Endodermal cell (in vitro differentiated cells): ENCODE measurements around the gene MACROD1. TPM values are rescaled to one million over a fixed set of nuclear protein-coding genes. Genes with fewer than 3 reads are reported as not detected.

Experiments
- DNase-seq: peaks from one replicate; pipeline ENCODE4 v3.0.0-alpha.2; 2017
- H3K27ac ChIP-seq: 2 replicates; pipeline ENCODE4 v1.5.1; 2013; ENCODE audit warnings: mild to moderate bottlenecking, low read depth, low read length, moderate library complexity
- H3K27me3 ChIP-seq: 2 replicates; pipeline ENCODE4 v1.6.1; 2013; ENCODE audit warnings: mild to moderate bottlenecking, low read length, moderate library complexity; ENCODE audit not compliant: insufficient read depth, control insufficient read depth, poor library complexity, severe bottlenecking
- H3K36me3 ChIP-seq: 2 replicates; pipeline ENCODE4 v1.7.0; 2013; ENCODE audit warnings: mild to moderate bottlenecking, low read length, moderate library complexity; ENCODE audit not compliant: control insufficient read depth, insufficient read depth
- H3K4me1 ChIP-seq: one replicate; pipeline ENCODE4 v1.7.0; 2013; ENCODE audit warnings: low read length; ENCODE audit not compliant: control insufficient read depth, insufficient read depth
- H3K4me3 ChIP-seq: 2 replicates; pipeline ENCODE4 v1.5.1; 2013; ENCODE audit warnings: mild to moderate bottlenecking, low read length, moderate library complexity
- H3K9ac ChIP-seq: 2 replicates; pipeline ENCODE4 v1.6.1; 2013; ENCODE audit warnings: mild to moderate bottlenecking, low read length, moderate library complexity; ENCODE audit not compliant: poor library complexity, severe bottlenecking; ENCODE audit errors: extremely low read depth
- H3K9me3 ChIP-seq: 2 replicates; pipeline ENCODE4 v1.6.1; 2013; ENCODE audit warnings: mild to moderate bottlenecking, low read length, moderate library complexity; ENCODE audit not compliant: control insufficient read depth
- H3K27ac Mint-ChIP-seq: 2 replicates; pipeline ENCODE4 v1.8.0; 2020; ENCODE audit warnings: mixed read lengths
- H3K27me3 Mint-ChIP-seq: 2 replicates; pipeline ENCODE4 v1.8.0; 2021; ENCODE audit warnings: mild to moderate bottlenecking, mixed read lengths; ENCODE audit not compliant: insufficient read depth
- H3K36me3 Mint-ChIP-seq: 2 replicates; pipeline ENCODE4 v1.8.0; 2020; ENCODE audit warnings: low read depth, mixed read lengths
- H3K4me1 Mint-ChIP-seq: 2 replicates; pipeline ENCODE4 v1.8.0; 2020; ENCODE audit warnings: mixed read lengths
- H3K4me3 Mint-ChIP-seq: 2 replicates; pipeline ENCODE4 v1.8.0; 2020; ENCODE audit warnings: mild to moderate bottlenecking, moderate library complexity, mixed read lengths
- H3K9me3 Mint-ChIP-seq: 2 replicates; pipeline ENCODE4 v1.8.0; 2020; ENCODE audit warnings: mild to moderate bottlenecking, mixed read lengths
- WGBS, 2 experiments: methylation state at CpG; one replicate each; pipeline versions ENCODE4 v1.1.5 to v1.1.7; 2013; ENCODE audit warnings: missing lambda C conversion rate in 2 of 2, mixed read lengths in 1 of 2; ENCODE audit not compliant: insufficient coverage in 1 of 2, insufficient read length in 1 of 2; 5-methylcytosine and 5-hydroxymethylcytosine counted together
- total RNA-seq, 2 donors: library from RNA; stranded (reverse); fragmentation: NEBNext Ultra II Directional in 1 of 2; extraction: Animal tissue kit (Norgen Biotek cat#: 25700) in 1 of 2; gene quantifications; 2 replicates in 1 of 2; 3 replicates in 1 of 2; pipeline ENCODE4 v1.2.1, GENCODE V29; 2021
- TF ChIP-seq, protein P1 (sequence below): fragments of 200-600 bp; sonication (generic); conservative IDR thresholded peaks from 2 replicates; pipeline ENCODE4 v1.5.0; 2021; ENCODE audit warnings: antibody characterized with exemption, mild to moderate bottlenecking

MACROD1 gene
- total RNA-seq, 2 donors from 2014 or later, result 23.0 to 41.9 TPM

DNA sequence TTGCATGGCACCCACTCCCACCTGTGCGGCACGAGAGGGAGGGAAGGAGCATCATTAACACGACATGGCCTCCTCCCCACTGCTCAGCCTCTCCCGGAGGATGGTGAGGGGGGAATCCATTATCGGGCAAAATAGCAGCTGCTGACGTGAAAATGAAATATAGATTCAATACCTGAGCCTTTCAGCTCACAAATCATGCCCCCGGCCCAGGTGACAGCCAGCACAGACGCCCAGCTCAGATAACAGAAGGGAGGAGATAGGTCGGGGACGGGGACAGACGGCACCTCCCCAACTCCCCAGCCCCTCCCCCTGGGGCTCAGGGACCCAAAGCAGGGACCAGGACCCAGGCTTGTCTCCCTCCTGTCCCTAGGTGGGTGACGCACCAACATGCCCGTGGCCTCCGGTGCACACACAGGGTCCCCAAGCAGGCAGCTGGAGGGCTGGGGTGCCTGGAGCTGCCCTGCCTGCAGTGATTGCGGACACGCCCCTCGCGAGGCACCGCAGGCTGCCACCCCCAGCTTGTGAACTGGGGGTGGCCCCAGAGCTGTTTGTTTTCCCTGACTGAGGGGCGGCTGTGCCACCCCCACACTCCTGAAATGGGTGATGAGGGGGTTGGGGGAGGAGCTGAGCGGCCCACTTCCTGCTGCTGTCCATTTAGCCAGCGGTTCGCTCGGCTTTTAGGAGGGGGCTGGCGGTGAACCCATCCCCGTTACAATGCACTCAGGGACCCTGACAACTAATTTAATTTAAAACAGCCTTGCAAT lies 98.5 kb downstream of the MACROD1 start:
- DNase-seq, result no peak
- Histone ChIP-seq H3K4me3 (no peak overlapping the region), H3K27me3 (peaks cover 6% of the 10 kb centered on the region), H3K9ac (no peak overlapping the region), H3K27ac (no peak overlapping the region), H3K36me3 (no peaks in the 10 kb centered on the region), H3K9me3 (no peaks in the 10 kb centered on the region), H3K4me1 (peaks cover 4% of the 10 kb centered on the region)
- Mint-ChIP-seq H3K36me3 (no peaks in the 10 kb centered on the region), H3K9me3 (no peaks in the 10 kb centered on the region), H3K4me1 (peaks cover 8% of the 10 kb centered on the region), H3K27ac (no peak overlapping the region), H3K4me3 (no peak overlapping the region), H3K27me3 (peaks cover 28% of the 10 kb centered on the region)
- 73% methylated on average over 16 to 26 of the region's 26 CpGs for WGBS, 2 experiments
- TF ChIP-seq, protein P1, sequence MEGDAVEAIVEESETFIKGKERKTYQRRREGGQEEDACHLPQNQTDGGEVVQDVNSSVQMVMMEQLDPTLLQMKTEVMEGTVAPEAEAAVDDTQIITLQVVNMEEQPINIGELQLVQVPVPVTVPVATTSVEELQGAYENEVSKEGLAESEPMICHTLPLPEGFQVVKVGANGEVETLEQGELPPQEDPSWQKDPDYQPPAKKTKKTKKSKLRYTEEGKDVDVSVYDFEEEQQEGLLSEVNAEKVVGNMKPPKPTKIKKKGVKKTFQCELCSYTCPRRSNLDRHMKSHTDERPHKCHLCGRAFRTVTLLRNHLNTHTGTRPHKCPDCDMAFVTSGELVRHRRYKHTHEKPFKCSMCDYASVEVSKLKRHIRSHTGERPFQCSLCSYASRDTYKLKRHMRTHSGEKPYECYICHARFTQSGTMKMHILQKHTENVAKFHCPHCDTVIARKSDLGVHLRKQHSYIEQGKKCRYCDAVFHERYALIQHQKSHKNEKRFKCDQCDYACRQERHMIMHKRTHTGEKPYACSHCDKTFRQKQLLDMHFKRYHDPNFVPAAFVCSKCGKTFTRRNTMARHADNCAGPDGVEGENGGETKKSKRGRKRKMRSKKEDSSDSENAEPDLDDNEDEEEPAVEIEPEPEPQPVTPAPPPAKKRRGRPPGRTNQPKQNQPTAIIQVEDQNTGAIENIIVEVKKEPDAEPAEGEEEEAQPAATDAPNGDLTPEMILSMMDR, result no peak

GRCh38 chr11:64065712-64066111 lies 100.2 kb downstream of the MACROD1 start:
- peaks cover 4% of the 10 kb centered on the region for H3K4me1 ChIP-seq
- no peak overlapping the region for H3K9ac ChIP-seq
- Mint-ChIP-seq H3K27ac (no peak overlapping the region), H3K9me3 (no peaks in the 10 kb centered on the region), H3K36me3 (no peaks in the 10 kb centered on the region), H3K27me3 (peaks cover 41% of the 10 kb centered on the region), H3K4me1 (peaks cover 10% of the 10 kb centered on the region), H3K4me3 (no peak overlapping the region)
- no peaks in the 10 kb centered on the region for H3K9me3 ChIP-seq
- H3K4me3 ChIP-seq, result no peak overlapping the region
- no peak for DNase-seq
- TF ChIP-seq, protein P1, result no peak
- no peak overlapping the region for H3K27ac ChIP-seq
- WGBS, 2 experiments, result 97 to 98% methylated on average over 7 of the region's 10 CpGs
- H3K36me3 ChIP-seq, result no peaks in the 10 kb centered on the region
- peaks cover 21% of the 10 kb centered on the region for H3K27me3 ChIP-seq

DNA sequence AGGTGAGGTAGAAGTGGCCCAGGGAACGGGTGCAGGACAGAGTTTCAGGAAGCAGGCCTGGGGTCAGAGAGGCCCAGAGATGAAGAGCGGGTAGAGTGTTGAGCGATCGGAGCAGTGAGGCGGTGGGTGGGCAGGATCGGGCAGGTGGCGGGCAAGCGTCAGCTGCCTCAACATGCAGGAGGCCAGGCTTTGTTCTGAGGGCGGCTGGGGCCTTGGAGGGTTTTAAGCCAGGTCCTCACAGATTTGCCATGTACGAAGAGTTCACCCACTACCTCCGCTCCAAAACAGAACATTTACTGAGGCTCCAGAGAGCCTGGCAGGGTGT lies 100.8 kb downstream of the MACROD1 start:
- DNase-seq, result no peak
- Histone ChIP-seq H3K27me3 (peaks cover 26% of the 10 kb centered on the region), H3K9me3 (no peaks in the 10 kb centered on the region), H3K9ac (no peak overlapping the region), H3K4me1 (peaks cover 3% of the 10 kb centered on the region), H3K4me3 (no peak overlapping the region), H3K36me3 (no peaks in the 10 kb centered on the region), H3K27ac (no peak overlapping the region)
- no peak overlapping the region for H3K27ac Mint-ChIP-seq
- peaks cover 8% of the 10 kb centered on the region for H3K4me1 Mint-ChIP-seq
- no peak overlapping the region for H3K4me3 Mint-ChIP-seq
- H3K27me3 Mint-ChIP-seq, result peaks cover 46% of the 10 kb centered on the region
- H3K36me3 Mint-ChIP-seq, result no peaks in the 10 kb centered on the region
- 96% methylated on average over 9 to 11 of the region's 11 CpGs for WGBS, 2 experiments
- no peaks in the 10 kb centered on the region for H3K9me3 Mint-ChIP-seq
- TF ChIP-seq, protein P1, result no peak
